ENCODE data around the gene STARD10.

Gene STARD10

DNA sequence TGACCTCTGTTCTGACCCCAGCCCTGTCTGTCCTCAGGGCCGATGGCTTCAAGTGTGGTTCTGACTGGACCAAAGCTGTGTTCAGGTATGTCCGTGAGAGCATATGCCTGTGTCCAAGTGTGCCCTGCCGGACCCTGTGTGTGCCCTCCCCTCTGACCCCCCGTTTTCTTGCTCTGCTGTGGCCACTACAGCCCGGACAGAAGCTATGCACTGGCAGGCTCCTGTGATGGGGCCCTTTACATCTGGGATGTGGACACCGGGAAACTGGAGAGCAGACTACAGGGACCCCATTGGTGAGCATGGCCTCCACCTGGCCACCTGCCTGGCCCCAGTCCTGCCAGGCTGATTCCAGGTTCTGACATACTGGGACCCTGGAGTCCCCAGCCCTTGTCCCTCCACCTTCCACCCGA is 34.9 kb upstream of the STARD10 start:
- TF ChIP-seq, protein P1, sequence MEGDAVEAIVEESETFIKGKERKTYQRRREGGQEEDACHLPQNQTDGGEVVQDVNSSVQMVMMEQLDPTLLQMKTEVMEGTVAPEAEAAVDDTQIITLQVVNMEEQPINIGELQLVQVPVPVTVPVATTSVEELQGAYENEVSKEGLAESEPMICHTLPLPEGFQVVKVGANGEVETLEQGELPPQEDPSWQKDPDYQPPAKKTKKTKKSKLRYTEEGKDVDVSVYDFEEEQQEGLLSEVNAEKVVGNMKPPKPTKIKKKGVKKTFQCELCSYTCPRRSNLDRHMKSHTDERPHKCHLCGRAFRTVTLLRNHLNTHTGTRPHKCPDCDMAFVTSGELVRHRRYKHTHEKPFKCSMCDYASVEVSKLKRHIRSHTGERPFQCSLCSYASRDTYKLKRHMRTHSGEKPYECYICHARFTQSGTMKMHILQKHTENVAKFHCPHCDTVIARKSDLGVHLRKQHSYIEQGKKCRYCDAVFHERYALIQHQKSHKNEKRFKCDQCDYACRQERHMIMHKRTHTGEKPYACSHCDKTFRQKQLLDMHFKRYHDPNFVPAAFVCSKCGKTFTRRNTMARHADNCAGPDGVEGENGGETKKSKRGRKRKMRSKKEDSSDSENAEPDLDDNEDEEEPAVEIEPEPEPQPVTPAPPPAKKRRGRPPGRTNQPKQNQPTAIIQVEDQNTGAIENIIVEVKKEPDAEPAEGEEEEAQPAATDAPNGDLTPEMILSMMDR (IDR thresholded peaks at IDR 0.05), result no peak

DNA sequence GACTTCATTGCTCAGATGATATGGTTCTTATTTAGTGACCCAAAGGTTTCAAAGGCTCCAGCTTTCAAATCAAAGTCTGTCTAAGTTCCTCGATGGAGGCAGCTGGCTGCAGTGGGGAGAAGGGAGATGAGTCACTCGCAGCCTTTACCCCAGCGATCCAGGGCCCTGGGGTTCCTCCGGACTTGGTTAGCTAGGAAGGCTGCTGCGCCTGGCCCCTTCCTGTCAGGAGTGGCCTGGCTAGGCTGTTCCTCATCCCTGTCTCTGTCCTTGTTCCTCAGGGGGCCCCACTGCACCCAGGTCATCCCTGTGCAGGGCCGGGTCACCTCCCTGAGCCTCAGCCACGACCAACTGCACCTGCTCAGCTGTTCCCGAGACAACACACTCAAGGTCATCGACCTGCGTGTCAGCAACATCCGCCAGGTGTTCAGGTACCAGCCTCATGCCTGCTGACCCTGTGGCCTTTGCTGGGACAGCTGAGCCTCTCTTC is 34.3 kb upstream of the STARD10 start:
- TF ChIP-seq, protein P1 (IDR thresholded peaks at IDR 0.05), result no peak

DNA sequence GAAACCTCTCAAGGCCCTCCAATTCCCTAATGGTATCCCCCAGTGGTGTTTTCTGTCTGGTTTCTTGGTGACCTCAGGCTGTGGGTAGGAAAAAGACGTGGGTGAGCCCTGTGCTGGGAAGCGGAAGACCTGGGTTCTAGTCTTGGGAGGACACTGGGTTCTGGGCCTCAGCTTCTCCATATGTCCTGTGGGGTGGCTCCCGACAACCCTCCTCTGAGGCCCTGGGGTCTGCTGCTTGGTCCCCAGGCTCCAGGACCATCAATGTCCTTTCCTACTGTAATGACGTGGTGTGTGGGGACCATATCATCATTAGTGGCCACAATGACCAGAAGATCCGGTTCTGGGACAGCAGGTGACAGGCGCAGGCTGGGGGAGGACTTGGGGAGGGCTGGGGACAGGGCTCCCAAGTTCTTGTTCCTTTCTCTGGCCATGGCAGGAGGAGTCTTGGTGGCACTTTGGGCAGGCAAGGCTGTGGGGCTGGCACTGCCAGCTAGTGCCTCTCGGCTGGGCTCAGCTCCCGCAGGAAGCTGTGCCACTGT is 33.2 kb upstream of the STARD10 start:
- TF ChIP-seq, protein P1 (IDR thresholded peaks at IDR 0.05), result no peak

DNA sequence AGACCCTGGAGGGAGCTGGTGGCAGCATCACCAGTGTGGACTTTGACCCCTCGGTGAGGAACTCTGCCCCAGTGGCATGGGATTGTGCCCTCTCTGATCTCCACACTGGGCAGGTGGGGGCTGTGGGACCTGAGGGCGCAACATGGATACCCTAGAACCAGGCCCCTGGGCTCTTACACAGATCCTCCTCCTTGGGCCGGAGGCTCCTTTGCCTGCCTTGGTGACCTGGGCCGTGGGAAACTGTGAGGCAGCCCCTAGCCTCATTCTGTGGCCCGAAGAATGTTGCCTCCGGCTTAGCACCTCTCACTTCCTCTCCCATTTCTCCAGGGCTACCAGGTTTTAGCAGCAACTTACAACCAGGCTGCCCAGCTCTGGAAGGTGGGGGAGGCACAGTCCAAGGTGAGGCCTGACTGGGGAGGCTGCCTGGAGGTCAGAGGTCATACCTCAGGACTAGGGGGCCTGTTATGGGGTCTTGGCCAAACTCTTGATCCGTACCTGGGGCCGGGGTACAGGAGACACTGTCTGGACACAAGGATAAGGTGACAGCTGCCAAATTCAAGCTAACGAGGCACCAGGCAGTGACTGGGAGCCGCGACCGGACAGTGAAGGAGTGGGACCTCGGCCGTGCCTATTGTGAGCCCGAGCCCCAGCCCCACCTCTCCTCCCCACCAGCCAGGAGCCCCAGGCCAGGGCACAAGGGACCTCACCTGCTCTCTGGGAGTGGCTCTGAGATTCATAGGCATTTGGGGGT is 32.5 kb upstream of the STARD10 start:
- TF ChIP-seq, protein P1 (IDR thresholded peaks at IDR 0.05), result no peak

DNA sequence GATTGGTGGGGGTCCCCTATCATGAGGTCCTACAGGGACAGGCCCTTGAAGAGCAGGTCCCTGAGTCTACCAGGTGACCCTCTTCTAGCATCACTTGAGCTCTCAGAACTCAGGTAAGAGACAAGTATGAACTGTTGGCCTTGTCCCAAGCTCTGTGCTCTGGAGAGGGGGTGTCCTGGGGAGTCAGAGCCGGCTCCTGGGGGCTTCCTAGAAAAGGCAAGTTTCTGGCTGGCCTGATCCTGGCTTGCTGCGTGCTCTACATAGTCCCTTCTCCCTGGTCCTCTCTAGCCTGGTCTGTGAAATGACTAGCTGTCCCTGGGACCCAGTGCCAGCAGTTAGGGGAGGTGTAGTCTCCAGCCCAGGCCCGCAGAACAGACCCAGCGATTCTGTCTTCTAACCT is 31.8 kb upstream of the STARD10 start:
- TF ChIP-seq, protein P1 (IDR thresholded peaks at IDR 0.05), result no peak

DNA sequence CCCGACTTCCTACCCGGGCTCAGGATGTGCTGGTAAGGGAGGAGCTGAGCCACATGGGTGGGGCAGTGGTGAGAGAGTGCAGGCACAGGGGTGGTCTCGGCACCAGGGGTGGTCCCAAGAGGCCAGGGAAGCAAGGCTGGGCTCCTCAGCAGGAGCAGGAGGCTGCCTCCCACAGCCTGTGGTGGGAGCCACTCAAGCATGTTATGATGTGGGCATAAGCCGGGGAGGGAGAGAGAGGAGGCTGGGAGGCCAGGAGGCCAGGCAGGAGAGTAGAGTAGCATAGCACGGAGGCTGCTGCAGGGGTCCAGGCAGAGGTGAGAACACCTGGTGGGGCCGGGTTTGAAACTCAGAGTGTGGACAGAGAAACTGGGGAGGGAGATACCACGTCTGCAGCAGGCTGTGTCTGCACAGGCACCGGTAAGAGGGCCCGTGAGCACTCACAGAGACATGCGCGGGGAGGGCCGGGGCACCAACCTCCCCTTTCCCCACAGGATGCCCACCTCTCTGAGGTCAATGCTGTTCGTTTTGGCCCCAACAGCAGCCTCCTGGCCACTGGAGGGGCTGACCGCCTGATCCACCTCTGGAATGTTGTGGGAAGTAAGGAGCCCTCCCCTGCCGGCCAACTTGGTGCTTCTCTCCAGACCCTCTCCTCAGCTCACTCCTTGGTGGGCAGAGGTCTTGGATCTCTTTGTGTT is 31.1 kb upstream of the STARD10 start:
- TF ChIP-seq, protein P1 (IDR thresholded peaks at IDR 0.05), result no peak

DNA sequence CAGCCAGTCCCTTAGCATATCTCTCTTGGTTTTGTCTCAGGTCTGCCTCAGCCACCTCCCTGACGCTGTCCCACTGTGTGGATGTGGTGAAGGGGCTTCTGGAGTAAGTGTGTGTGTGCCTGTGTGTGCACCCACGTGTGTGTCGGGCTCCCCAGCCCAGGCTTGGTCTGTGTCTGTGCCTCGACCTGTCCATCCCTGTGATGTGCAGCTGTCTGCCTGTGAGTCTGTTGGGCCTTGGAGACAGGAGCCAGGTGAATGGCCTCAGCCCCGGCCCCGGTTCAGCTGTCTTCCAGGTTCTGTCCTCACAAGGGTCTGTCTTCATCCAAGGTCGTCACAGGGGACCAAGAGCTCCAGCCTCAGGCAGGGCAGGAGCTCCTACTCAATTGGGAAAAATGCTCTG is 30.2 kb upstream of the STARD10 start:
- TF ChIP-seq, protein P1 (IDR thresholded peaks at IDR 0.05), result no peak
